HG03039 (cell line): ENCODE measurements around the gene NOTCH3.

Experiments used
- ATAC-seq: cut with Tn5 transposase; IDR thresholded peaks from one replicate; pipeline ENCODE4 v1.9.1; 2021; ENCODE audit warnings: mild to moderate bottlenecking, moderate library complexity; ENCODE audit not compliant: unreplicated experiment

The NOTCH3 gene

GRCh38 chr19:15197942-15198341, 2.9 kb downstream of the NOTCH3 start:
- ATAC-seq, result no peak

GRCh38 chr19:15197275-15197941, 3.4 kb downstream of the NOTCH3 start:
- ATAC-seq, result no peak

GRCh38 chr19:15196360-15197005, 4.3 kb downstream of the NOTCH3 start:
- ATAC-seq, result no peak

- no peak for ATAC-seq
These were observed 5.1 kb downstream of the NOTCH3 start for GRCh38 chr19:15195371-15196334.

GRCh38 chr19:15194938-15195337, 5.9 kb downstream of the NOTCH3 start:
- no peak for ATAC-seq

GRCh38 chr19:15191982-15192381, 8.8 kb downstream of the NOTCH3 start:
- ATAC-seq, result no peak

GRCh38 chr19:15191514-15191913, 9.3 kb downstream of the NOTCH3 start:
- no peak for ATAC-seq

- ATAC-seq, result no peak
These were observed 11.9 kb downstream of the NOTCH3 start for GRCh38 chr19:15188851-15189250.

- ATAC-seq, result no peak
These were observed 13.5 kb downstream of the NOTCH3 start for GRCh38 chr19:15187026-15188007.

GRCh38 chr19:15185188-15185587, 15.6 kb downstream of the NOTCH3 start:
- ATAC-seq, result no peak

- ATAC-seq, result no peak
These were observed 16.0 kb downstream of the NOTCH3 start for GRCh38 chr19:15184776-15185175.

- no peak for ATAC-seq
These were observed 19.4 kb downstream of the NOTCH3 start for GRCh38 chr19:15181394-15181793.

- ATAC-seq, result no peak
These were observed 20.1 kb downstream of the NOTCH3 start for GRCh38 chr19:15180451-15181390.

- no peak for ATAC-seq
These were observed 22.0 kb downstream of the NOTCH3 start for GRCh38 chr19:15178629-15179308.

GRCh38 chr19:15177269-15178116, 23.3 kb downstream of the NOTCH3 start:
- ATAC-seq, result no peak

GRCh38 chr19:15175609-15176008, 25.2 kb downstream of the NOTCH3 start:
- no peak for ATAC-seq

- ATAC-seq, result no peak
These were observed 26.9 kb downstream of the NOTCH3 start for GRCh38 chr19:15173746-15174404.
